Activated CD8-positive, alpha-beta memory T cell treated with anti-CD3 and anti-CD28 coated beads, Interleukin-2, amount 10 ng/mL, durations not matched to agents 7 days and 5 days (primary cell): ENCODE measurements around the gene SCGB1D2. TPM values are rescaled to one million over a fixed set of nuclear protein-coding genes. Genes with fewer than 3 reads are reported as not detected.

Experiments used
- ATAC-seq: fragments of 150-1000 bp; cut with Tn5 transposase; one replicate; pipeline ENCODE4 v1.10.0; 2021; ENCODE audit warnings: moderate library complexity
- CTCF ChIA-PET: fragments of 350-600 bp; sonication (Branson Sonifier 250); formaldehyde crosslinking; loops from one replicate; lab custom pipeline; 2021; ENCODE audit warnings: antibody characterized with exemption; lab: Charles Lee
- DNase-seq: peaks from one replicate; pipeline ENCODE4 v3.0.0-alpha.2; 2020
- H3K27ac Mint-ChIP-seq: one replicate; pipeline ENCODE4 v1.8.0; 2021; ENCODE audit warnings: mild to moderate bottlenecking, mixed read lengths
- H3K27me3 Mint-ChIP-seq: one replicate; pipeline ENCODE4 v1.8.0; 2021; ENCODE audit warnings: mixed read lengths
- H3K36me3 Mint-ChIP-seq: one replicate; pipeline ENCODE4 v1.8.0; 2021; ENCODE audit warnings: mild to moderate bottlenecking, mixed read lengths
- H3K4me1 Mint-ChIP-seq: one replicate; pipeline ENCODE4 v1.8.0; 2021; ENCODE audit warnings: mixed read lengths
- H3K4me3 Mint-ChIP-seq: one replicate; pipeline ENCODE4 v1.8.0; 2021; ENCODE audit warnings: mild to moderate bottlenecking, moderate library complexity, mixed read lengths
- H3K9me3 Mint-ChIP-seq: one replicate; pipeline ENCODE4 v1.8.0; 2022; ENCODE audit warnings: low read depth, mixed read lengths
- total RNA-seq, 2 experiments: library from RNA; stranded (reverse); gene quantifications; one replicate each; pipeline ENCODE4 v1.2.3, GENCODE V29; 2021

Gene SCGB1D2
- total RNA-seq, 2 experiments from 2014 or later, result not detected

- H3K36me3 Mint-ChIP-seq, result no peaks in the 10 kb centered on the region
- CTCF ChIA-PET, result interaction anchor here (0.6 to 1.2 kb wide), 2 partner anchors 77 to 224 kb away, joined by 4 to 5 read pairs; no protein-coding TSS in a partner anchor
- ATAC-seq, result no peak
Measured at GRCh38 chr11:62233730-62234129, 8.3 kb upstream of the SCGB1D2 start.

GRCh38 chr11:62236187-62236586 is 5.9 kb upstream of the SCGB1D2 start:
- H3K4me1 Mint-ChIP-seq, result peaks cover 2% of the 10 kb centered on the region
- no peak for DNase-seq
- peaks cover 71% of the 10 kb centered on the region for H3K27me3 Mint-ChIP-seq
- no peak overlapping the region for H3K27ac Mint-ChIP-seq
- H3K36me3 Mint-ChIP-seq, result no peaks in the 10 kb centered on the region
- no peak overlapping the region for H3K4me3 Mint-ChIP-seq
- CTCF ChIA-PET, result no interaction called here
- no peaks in the 10 kb centered on the region for H3K9me3 Mint-ChIP-seq
- ATAC-seq, result no peak

More at GRCh38 chr11:62233730-62234129, 8.3 kb upstream of the SCGB1D2 start:
- Mint-ChIP-seq H3K4me3 (no peak overlapping the region), H3K9me3 (no peaks in the 10 kb centered on the region), H3K4me1 (peaks cover 2% of the 10 kb centered on the region), H3K27ac (no peak overlapping the region), H3K27me3 (peaks cover 65% of the 10 kb centered on the region)
- DNase-seq, result no peak

- Mint-ChIP-seq H3K4me3 (no peak overlapping the region), H3K36me3 (no peaks in the 10 kb centered on the region), H3K27me3 (peaks cover 64% of the 10 kb centered on the region), H3K27ac (no peak overlapping the region), H3K9me3 (no peaks in the 10 kb centered on the region), H3K4me1 (peaks cover 2% of the 10 kb centered on the region)
- CTCF ChIA-PET, result no interaction called here
- DNase-seq (no peak), ATAC-seq (no peak)
Measured at GRCh38 chr11:62237499-62237898, 4.5 kb upstream of the SCGB1D2 start.

DNA sequence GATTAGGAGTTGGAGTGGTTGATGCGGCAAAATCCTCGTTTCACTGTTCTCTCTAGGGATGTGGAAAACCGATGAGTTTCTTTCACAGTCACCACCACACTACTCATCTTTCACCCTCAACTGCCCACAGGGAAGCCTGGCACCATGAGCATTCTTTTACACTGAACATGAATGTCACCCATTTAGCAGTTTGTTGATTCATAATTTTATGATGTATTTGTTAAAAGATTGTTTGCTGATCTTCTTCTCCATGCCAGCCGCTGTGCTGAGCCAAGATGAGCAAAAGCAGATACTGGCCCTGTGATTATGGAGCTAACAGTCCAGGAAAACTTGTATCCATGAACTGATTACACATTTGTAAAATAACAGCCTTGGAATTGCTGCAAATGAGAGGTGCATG is 3.9 kb upstream of the SCGB1D2 start:
- CTCF ChIA-PET, result no interaction called here
- no peak overlapping the region for H3K4me3 Mint-ChIP-seq
- peaks cover 58% of the 10 kb centered on the region for H3K27me3 Mint-ChIP-seq

DNA sequence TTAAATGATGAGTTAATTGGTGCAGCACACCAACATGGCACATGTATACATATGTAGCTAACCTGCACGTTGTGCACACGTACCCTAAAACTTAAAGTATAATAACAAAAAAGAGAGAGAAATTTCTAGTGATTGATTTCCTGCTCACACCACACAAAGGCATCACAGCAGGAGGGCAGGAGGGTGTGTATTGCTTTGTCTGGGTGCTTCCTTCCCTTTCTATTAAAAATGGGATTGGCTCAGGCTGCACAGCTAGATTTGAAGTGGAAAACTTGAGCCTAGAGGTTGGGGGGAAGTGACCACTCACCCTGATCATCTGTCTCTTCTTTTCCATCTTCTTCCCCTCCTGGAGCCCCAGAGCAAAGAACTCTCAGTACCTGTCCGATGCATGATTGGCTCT is 944 bp upstream of the SCGB1D2 start:
- Mint-ChIP-seq H3K36me3 (no peaks in the 10 kb centered on the region), H3K9me3 (no peaks in the 10 kb centered on the region), H3K4me1 (no peaks in the 10 kb centered on the region), H3K27ac (no peak overlapping the region), H3K27me3 (peaks cover 37% of the 10 kb centered on the region), H3K4me3 (no peak overlapping the region)
- DNase-seq, result no peak
- no peak for ATAC-seq
- CTCF ChIA-PET, result interaction anchor here (0.7 kb wide), 1 partner anchor 13 kb away, joined by 3 read pairs; no protein-coding TSS in a partner anchor

More for the DNA sequence above, 3.9 kb upstream of the SCGB1D2 start:
- DNase-seq (no peak), ATAC-seq (no peak)
- Mint-ChIP-seq H3K4me1 (peaks cover 2% of the 10 kb centered on the region), H3K9me3 (no peaks in the 10 kb centered on the region), H3K36me3 (no peaks in the 10 kb centered on the region), H3K27ac (no peak overlapping the region)

- Mint-ChIP-seq H3K4me3 (no peak overlapping the region), H3K27me3 (peaks cover 18% of the 10 kb centered on the region), H3K4me1 (no peaks in the 10 kb centered on the region), H3K36me3 (no peaks in the 10 kb centered on the region), H3K27ac (no peak overlapping the region), H3K9me3 (peaks cover 2% of the 10 kb centered on the region)
- CTCF ChIA-PET, result no interaction called here
- ATAC-seq, result peak; percentile 39
- peak; percentile 48 for DNase-seq
Measured at GRCh38 chr11:62245271-62245753, 3.3 kb downstream of the SCGB1D2 start.

DNA sequence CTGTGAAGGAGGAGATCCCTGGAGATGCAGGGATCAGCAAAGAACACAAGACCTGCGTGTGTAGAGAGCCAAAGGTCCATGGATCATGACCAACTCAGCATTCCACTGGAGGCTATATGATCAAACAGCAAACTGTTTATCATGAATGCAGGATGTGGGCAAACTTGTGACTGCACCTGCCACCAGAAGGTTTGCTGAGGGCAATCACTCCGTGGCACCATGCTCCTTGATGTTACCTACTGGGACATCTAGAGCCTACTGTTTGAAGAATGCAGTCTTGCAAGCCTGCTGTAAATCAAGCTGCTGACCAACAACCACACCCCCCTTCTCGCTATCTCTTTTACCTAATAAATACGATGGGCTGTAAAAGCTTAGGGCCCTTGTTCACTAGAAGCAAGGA is 9.7 kb downstream of the SCGB1D2 start:
- ATAC-seq, result no peak
- Mint-ChIP-seq H3K36me3 (peaks cover 7% of the 10 kb centered on the region), H3K4me3 (no peak overlapping the region), H3K4me1 (no peaks in the 10 kb centered on the region), H3K9me3 (peaks cover 18% of the 10 kb centered on the region), H3K27ac (no peak overlapping the region), H3K27me3 (peaks cover 20% of the 10 kb centered on the region)
- DNase-seq, result no peak
- CTCF ChIA-PET, result no interaction called here

DNA sequence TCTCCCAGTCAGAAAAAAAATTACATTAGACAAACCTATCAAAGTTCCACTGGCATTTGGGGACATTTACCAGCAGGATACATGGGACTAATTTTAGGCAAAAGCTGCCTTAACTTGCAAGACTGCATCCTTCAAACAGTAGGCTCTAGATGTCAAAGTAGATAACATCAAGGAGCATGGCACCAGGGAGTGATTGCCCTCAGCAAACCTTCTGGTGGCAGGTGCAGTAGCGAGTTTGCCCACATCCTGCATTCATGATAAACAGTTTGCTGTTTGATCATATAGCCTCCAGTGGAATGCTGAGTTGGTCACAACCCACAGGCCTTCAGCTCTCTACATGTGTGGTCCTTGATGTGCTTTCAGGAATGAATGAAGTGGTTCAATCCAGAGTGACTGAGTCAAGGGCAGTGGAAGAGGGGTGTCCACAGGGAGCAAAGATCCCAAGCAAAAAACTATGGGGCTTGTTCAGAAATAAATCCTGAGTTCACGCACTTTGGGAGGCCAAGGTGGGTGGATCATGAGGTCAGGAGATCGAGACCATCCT is 12.0 kb downstream of the SCGB1D2 start:
- H3K27me3 Mint-ChIP-seq, result peaks cover 35% of the 10 kb centered on the region
- CTCF ChIA-PET, result interaction anchor here (1.1 kb wide), 1 partner anchor 13 kb away, joined by 3 read pairs; no protein-coding TSS in a partner anchor
- H3K36me3 Mint-ChIP-seq, result peaks cover 7% of the 10 kb centered on the region
- ATAC-seq (no peak), DNase-seq (no peak)
- H3K4me3 Mint-ChIP-seq, result no peak overlapping the region
- H3K4me1 Mint-ChIP-seq, result no peaks in the 10 kb centered on the region
- H3K27ac Mint-ChIP-seq, result no peak overlapping the region
- peaks cover 18% of the 10 kb centered on the region for H3K9me3 Mint-ChIP-seq

DNA sequence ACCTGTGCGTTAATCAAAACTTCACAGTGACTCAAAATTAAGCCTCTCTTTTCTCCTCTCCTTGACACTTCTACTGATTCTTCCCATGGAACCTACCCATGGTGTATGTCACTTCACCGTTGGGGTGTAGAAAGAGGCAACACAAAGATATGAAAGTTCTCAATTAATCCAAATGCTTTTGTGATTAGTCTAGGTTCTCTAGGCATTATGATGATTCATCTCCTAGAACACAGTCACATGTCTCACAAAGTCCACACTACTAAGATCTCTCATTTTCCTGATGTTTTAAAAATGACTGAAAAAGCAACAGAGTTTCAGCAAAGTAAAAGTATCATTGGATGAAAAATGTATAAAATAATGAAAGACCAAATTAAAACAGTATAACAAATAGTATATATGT is 14.2 kb downstream of the SCGB1D2 start:
- Mint-ChIP-seq H3K4me3 (no peak overlapping the region), H3K9me3 (peaks cover 13% of the 10 kb centered on the region), H3K27ac (no peak overlapping the region), H3K4me1 (no peaks in the 10 kb centered on the region), H3K27me3 (peaks cover 32% of the 10 kb centered on the region), H3K36me3 (peaks cover 7% of the 10 kb centered on the region)
- ATAC-seq (no peak), DNase-seq (no peak)
- CTCF ChIA-PET, result no interaction called here

GRCh38 chr11:62260261-62260953 is 18.4 kb downstream of the SCGB1D2 start:
- no peak overlapping the region for H3K4me3 Mint-ChIP-seq
- no peaks in the 10 kb centered on the region for H3K9me3 Mint-ChIP-seq
- ATAC-seq (no peak), DNase-seq (no peak)
- no peak overlapping the region for H3K27ac Mint-ChIP-seq
- H3K36me3 Mint-ChIP-seq, result no peaks in the 10 kb centered on the region
- H3K27me3 Mint-ChIP-seq, result peaks cover 34% of the 10 kb centered on the region
- CTCF ChIA-PET, result no interaction called here
- peaks cover 3% of the 10 kb centered on the region for H3K4me1 Mint-ChIP-seq

- Mint-ChIP-seq H3K4me1 (peaks cover 3% of the 10 kb centered on the region), H3K4me3 (no peak overlapping the region), H3K27ac (no peak overlapping the region), H3K9me3 (no peaks in the 10 kb centered on the region), H3K27me3 (peaks cover 16% of the 10 kb centered on the region), H3K36me3 (no peaks in the 10 kb centered on the region)
- ATAC-seq (no peak), DNase-seq (no peak)
- CTCF ChIA-PET, result interaction anchor here (1.0 kb wide), 1 partner anchor 47 kb away, joined by 3 read pairs; no protein-coding TSS in a partner anchor
Measured at GRCh38 chr11:62264004-62264403, 22.0 kb downstream of the SCGB1D2 start.

DNA sequence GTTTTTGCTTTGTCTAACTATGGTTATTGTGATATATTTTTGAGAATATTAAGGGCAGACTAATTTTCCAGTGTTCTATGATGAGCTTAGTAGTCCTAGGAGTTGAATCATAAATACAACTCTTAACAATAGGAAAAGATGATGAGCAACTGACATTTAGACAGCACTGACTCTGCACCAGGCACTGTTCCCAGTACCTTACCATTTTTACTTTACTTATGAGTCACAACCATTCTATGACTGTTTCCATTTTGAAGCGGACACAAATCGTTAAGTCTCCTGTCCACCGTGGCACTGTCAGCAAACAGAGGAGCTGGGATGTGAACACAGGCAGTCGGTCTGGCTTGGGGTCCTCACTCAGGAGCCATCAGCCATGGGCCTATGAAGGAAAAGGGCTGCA is 24.5 kb downstream of the SCGB1D2 start:
- CTCF ChIA-PET, result interaction anchor here (2.5 kb wide), 1 partner anchor 45 kb away, joined by 10 read pairs; no protein-coding TSS in a partner anchor
- Mint-ChIP-seq H3K4me3 (no peak overlapping the region), H3K36me3 (no peaks in the 10 kb centered on the region), H3K9me3 (no peaks in the 10 kb centered on the region), H3K4me1 (peaks cover 3% of the 10 kb centered on the region), H3K27ac (no peak overlapping the region), H3K27me3 (peaks cover 14% of the 10 kb centered on the region)
- no peak for DNase-seq
- ATAC-seq, result peak; percentile 39

GRCh38 chr11:62267050-62267449 is 25.0 kb downstream of the SCGB1D2 start:
- Mint-ChIP-seq H3K27me3 (peaks cover 14% of the 10 kb centered on the region), H3K9me3 (no peaks in the 10 kb centered on the region), H3K4me1 (peaks cover 3% of the 10 kb centered on the region), H3K27ac (no peak overlapping the region), H3K36me3 (no peaks in the 10 kb centered on the region), H3K4me3 (no peak overlapping the region)
- no peak for ATAC-seq
- CTCF ChIA-PET, result interaction anchor here (2.5 kb wide), 1 partner anchor 44 kb away, joined by 10 read pairs; no protein-coding TSS in a partner anchor
- no peak for DNase-seq

- Mint-ChIP-seq H3K4me3 (no peak overlapping the region), H3K4me1 (peaks cover 3% of the 10 kb centered on the region), H3K9me3 (no peaks in the 10 kb centered on the region), H3K27ac (no peak overlapping the region), H3K36me3 (no peaks in the 10 kb centered on the region), H3K27me3 (peaks cover 15% of the 10 kb centered on the region)
- ATAC-seq (no peak), DNase-seq (no peak)
- CTCF ChIA-PET, result interaction anchor here (2.5 kb wide), 1 partner anchor 43 kb away, joined by 10 read pairs; no protein-coding TSS in a partner anchor
Measured at GRCh38 chr11:62267576-62267975, 25.5 kb downstream of the SCGB1D2 start.
